Sigmoid colon (tissue), 7 donors: ENCODE results near the gene SPSB1. TPM values are rescaled to one million over a fixed set of nuclear protein-coding genes. Genes with fewer than 3 reads are reported as not detected.

Experiments used
- DNase-seq: peaks from one replicate; pipeline ENCODE4 v3.0.0-alpha.2; 2019
- H3K27ac ChIP-seq, 4 donors: fragments of 200-600 bp; sonication (generic); one replicate each; pipeline ENCODE4 v1.5.1; 2016 to 2019; ENCODE audit warnings: mild to moderate bottlenecking in 1 of 4
- H3K27me3 ChIP-seq, 3 donors: fragments of 200-600 bp; sonication (generic); one replicate each; pipeline ENCODE4 v1.5.1; 2019; ENCODE audit warnings: mild to moderate bottlenecking in 1 of 3
- H3K36me3 ChIP-seq, 4 donors: fragments of 200-600 bp; sonication (generic); one replicate each; pipeline ENCODE4 v1.5.1; 2016 to 2019
- H3K4me1 ChIP-seq, 4 donors: fragments of 200-600 bp; sonication (generic); one replicate each; pipeline ENCODE4 v1.5.1; 2017 to 2019
- H3K4me3 ChIP-seq, 4 donors: fragments of 200-600 bp; sonication (generic); one replicate each; pipeline ENCODE4 v1.5.1; 2017 to 2019; ENCODE audit warnings: mild to moderate bottlenecking in 2 of 4, moderate library complexity in 1 of 4
- H3K9me3 ChIP-seq, 4 donors: fragments of 200-600 bp in 3 of 4; sonication (generic) in 3 of 4; one replicate each; pipeline versions ENCODE4 v1.5.1 to v1.6.1; 2013 to 2019
- EP300 ChIP-seq, 4 donors: sonication (generic); formaldehyde crosslinking; IDR thresholded peaks; one replicate each; pipeline ENCODE4 v1.6.1; 2017; ENCODE audit warnings: antibody characterized with exemption in 4 of 4
- POLR2A ChIP-seq, 2 donors: fragments of 450-650 bp; IDR thresholded peaks; one replicate each; pipeline ENCODE4 v1.6.1; 2016; ENCODE audit warnings: antibody characterized with exemption in 2 of 2, mild to moderate bottlenecking in 2 of 2, moderate library complexity in 2 of 2
- POLR2AphosphoS5 ChIP-seq, 4 donors: sonication (generic); formaldehyde crosslinking; IDR thresholded peaks; one replicate each; pipeline ENCODE4 v1.6.1; 2017; ENCODE audit warnings: antibody characterized with exemption in 4 of 4
- WGBS, 2 donors: extraction: QIAGEN DNeasy Blood & Tissue Kit; methylation state at CpG; one replicate each; pipeline ENCODE4 v1.1.7; 2013; 5-methylcytosine and 5-hydroxymethylcytosine counted together
- intact Hi-C: fragments of 100-400 bp; cut with DNase I; formaldehyde crosslinking; loops from one replicate; pipeline ENCODE4 v1.15.1; 2023
- polyA plus RNA-seq, 3 donors: library from polyadenylated mRNA; stranded (reverse); fragments of 200-250 nt; gene quantifications; one replicate each; pipeline ENCODE4 v1.2.3, GENCODE V29; 2013
- total RNA-seq, 4 donors: library from RNA; depleted of rRNA; stranded (reverse); fragments of >200 nt; gene quantifications; one replicate each; pipeline ENCODE4 v1.1.0, GENCODE V29; 2016
- TF ChIP-seq, protein P1 (sequence below), 4 experiments: fragments of 450-650 bp in 3 of 4; fragments of 200-600 bp in 1 of 4; IDR thresholded peaks; one replicate each; pipeline ENCODE4 v1.5.1; 2016 to 2019; ENCODE audit warnings: antibody characterized with exemption in 4 of 4, mild to moderate bottlenecking in 3 of 4, moderate library complexity in 2 of 4
- donor health status: healthy with polysubstance abuse.
- donor health status: Bipolar disorder and iron deficiency.
- donor health status: healthy.

SPSB1 gene
- total and polyA plus RNA-seq, 7 donors = 17.4 to 34.3 (median 26.4) TPM

DNA sequence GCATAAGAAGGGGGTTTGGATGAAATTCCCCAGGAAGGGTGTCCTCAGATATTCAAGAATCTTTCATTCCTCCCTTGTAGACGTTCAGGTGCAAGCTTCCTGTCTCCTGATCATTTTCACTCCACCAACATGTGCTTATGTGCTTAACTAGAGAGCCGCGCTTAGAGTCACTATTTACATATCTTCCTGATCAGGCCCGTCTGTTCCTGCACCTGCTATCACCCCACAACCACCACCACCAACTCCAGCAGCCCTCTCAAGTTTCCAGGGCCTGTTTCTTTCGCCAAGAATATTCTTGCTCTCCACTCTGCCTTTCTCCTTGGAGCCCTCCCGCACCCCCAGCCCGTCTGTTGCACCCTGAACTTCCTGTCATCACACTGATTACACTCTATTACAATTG, 113.4 kb downstream of the SPSB1 start:
- 44 to 57% methylated on average over 7 of the region's 7 CpGs for WGBS, 2 donors
- TF ChIP-seq, protein P1, sequence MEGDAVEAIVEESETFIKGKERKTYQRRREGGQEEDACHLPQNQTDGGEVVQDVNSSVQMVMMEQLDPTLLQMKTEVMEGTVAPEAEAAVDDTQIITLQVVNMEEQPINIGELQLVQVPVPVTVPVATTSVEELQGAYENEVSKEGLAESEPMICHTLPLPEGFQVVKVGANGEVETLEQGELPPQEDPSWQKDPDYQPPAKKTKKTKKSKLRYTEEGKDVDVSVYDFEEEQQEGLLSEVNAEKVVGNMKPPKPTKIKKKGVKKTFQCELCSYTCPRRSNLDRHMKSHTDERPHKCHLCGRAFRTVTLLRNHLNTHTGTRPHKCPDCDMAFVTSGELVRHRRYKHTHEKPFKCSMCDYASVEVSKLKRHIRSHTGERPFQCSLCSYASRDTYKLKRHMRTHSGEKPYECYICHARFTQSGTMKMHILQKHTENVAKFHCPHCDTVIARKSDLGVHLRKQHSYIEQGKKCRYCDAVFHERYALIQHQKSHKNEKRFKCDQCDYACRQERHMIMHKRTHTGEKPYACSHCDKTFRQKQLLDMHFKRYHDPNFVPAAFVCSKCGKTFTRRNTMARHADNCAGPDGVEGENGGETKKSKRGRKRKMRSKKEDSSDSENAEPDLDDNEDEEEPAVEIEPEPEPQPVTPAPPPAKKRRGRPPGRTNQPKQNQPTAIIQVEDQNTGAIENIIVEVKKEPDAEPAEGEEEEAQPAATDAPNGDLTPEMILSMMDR (IDR thresholded peaks at IDR 0.05) = no peak
- TF ChIP-seq EP300 (IDR thresholded peaks at IDR 0.05) = no peak
- TF ChIP-seq POLR2AphosphoS5 (IDR thresholded peaks at IDR 0.05) = no peak
- no peak for TF ChIP-seq POLR2A (IDR thresholded peaks at IDR 0.05)
- Histone ChIP-seq H3K4me3 (no peak overlapping the region), H3K9me3 (no peaks in the 10 kb centered on the region), H3K27ac (no peak overlapping the region), H3K27me3 (no peaks in the 10 kb centered on the region), H3K36me3 (no peaks in the 10 kb centered on the region), H3K4me1 (peaks cover 0 to under 1% (median 0%) of the 10 kb centered on the region in 4 donors)
- DNase-seq = no peak
- intact Hi-C loops = loop anchor here (10.0 kb wide), 1 partner anchor 501 kb away; no protein-coding TSS in a partner anchor

DNA sequence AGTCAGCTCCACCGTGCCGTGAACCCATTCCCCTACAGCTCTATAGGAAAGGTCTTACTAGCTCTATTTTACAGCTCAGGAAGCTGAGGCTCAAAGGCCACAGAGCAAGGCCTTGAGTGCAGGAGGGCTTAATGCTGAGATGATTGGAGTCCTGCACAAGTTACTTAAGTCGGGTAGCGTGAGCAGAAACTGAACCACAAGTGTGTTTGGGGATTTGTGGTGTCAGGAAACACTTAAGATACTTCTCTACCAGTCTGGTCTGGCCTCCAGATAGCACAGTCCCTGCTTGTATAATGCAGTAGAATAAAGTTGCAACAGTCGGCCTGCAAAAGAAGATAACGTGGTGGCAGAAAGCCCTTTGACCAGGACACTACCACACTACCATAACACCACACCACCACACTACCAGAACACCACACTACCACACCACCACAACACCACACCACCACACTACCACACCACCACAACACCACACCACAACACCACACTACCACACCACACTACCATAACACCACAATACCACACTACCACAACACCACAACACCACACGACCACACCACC, 118.1 kb downstream of the SPSB1 start:
- Histone ChIP-seq H3K27ac (no peak overlapping the region), H3K4me1 (peaks cover 0 to 33% (median 26%) of the 10 kb centered on the region in 4 donors), H3K27me3 (no peaks in the 10 kb centered on the region), H3K9me3 (no peaks in the 10 kb centered on the region), H3K4me3 (no peak overlapping the region), H3K36me3 (no peaks in the 10 kb centered on the region)
- DNase-seq = no peak
- intact Hi-C loops = no loop called here
- TF ChIP-seq POLR2AphosphoS5 (IDR thresholded peaks at IDR 0.05) = no peak
- TF ChIP-seq, protein P1 (IDR thresholded peaks at IDR 0.05) = no peak
- 46 to 61% methylated on average over 7 of the region's 7 CpGs for WGBS, 2 donors

DNA sequence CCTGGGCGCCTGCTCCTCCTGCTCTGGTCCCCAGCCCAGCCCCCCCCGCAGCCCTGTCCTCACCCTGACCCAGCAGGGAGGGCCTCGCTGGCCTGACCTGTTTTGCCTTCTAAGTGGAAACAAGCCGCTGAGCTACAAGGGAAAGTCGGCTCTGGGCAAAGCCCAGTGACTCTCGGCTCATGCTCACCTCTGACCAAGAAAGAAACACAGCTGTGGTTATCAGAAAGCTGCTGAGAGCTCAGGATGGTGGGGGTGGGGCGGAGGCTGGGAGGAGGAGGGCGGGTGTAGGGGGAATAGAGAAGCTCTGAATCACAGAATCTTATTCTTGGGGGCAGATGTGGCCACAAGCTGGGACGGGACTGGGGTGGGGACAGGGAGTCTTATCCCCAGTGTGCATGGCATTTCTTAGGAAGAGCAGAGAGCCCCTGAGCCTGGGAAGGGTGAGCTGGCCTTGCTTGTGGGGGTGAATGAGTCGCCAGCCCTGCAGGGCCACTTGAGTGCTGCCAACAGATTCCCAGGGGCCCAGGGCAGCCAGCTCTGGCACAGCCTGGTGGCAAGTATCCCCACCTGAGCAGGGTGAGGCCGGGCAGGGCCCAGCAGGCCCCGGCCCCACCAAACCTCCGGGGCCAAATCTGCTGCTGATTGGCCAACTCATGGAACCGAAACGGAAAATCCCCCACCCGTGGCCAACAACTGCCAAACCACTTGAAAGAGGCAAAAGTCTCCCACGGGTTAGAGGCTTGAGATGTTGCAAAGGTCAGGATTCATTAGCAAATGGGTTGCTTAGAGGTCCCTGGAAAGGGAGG, 120.6 kb downstream of the SPSB1 start:
- Histone ChIP-seq H3K27ac (peak overlapping the region; percentile 83 to 95 (median 87)), H3K4me1 (peaks cover 0 to 33% (median 26%) of the 10 kb centered on the region in 4 donors), H3K27me3 (no peaks in the 10 kb centered on the region), H3K4me3 (no peak overlapping the region), H3K36me3 (no peaks in the 10 kb centered on the region), H3K9me3 (no peaks in the 10 kb centered on the region)
- DNase-seq = peak; percentile 89
- WGBS, 2 donors = 18 to 20% methylated on average over 17 of the region's 17 CpGs
- TF ChIP-seq POLR2AphosphoS5 (IDR thresholded peaks at IDR 0.05) = peak in 3 of 4 donors; percentile 21 to 38 (median 31)
- no peak for TF ChIP-seq EP300 (IDR thresholded peaks at IDR 0.05)
- intact Hi-C loops = no loop called here

DNA sequence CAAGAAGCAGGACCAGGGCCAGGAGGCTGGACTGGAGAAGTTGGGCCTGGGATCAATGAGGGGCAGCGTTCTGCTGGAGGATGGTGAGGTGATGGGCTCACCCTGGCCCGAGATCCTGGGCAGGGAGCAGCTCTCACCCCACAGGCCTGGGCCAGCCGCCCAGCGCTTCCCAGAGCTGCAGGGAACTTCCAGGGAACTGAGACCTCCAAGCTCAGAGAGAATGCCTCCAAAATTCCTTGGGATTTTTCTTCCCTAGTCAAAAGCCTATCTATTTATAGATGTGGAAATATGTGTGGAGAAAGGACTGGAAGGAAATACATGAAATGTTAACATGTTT, 121.2 kb downstream of the SPSB1 start:
- Histone ChIP-seq H3K27me3 (no peaks in the 10 kb centered on the region), H3K27ac (peak overlapping the region; percentile 83 to 95 (median 87)), H3K36me3 (no peaks in the 10 kb centered on the region), H3K9me3 (no peaks in the 10 kb centered on the region), H3K4me1 (peaks cover 0 to 33% (median 26%) of the 10 kb centered on the region in 4 donors), H3K4me3 (no peak overlapping the region)
- intact Hi-C loops = no loop called here
- TF ChIP-seq POLR2AphosphoS5 (IDR thresholded peaks at IDR 0.05) (peak in 1 of 4 donors; percentile 47), POLR2A (IDR thresholded peaks at IDR 0.05) (no peak)
- TF ChIP-seq, protein P1 (IDR thresholded peaks at IDR 0.05) = no peak
- no peak for DNase-seq
- 68 to 74% methylated on average over 4 of the region's 4 CpGs for WGBS, 2 donors

DNA sequence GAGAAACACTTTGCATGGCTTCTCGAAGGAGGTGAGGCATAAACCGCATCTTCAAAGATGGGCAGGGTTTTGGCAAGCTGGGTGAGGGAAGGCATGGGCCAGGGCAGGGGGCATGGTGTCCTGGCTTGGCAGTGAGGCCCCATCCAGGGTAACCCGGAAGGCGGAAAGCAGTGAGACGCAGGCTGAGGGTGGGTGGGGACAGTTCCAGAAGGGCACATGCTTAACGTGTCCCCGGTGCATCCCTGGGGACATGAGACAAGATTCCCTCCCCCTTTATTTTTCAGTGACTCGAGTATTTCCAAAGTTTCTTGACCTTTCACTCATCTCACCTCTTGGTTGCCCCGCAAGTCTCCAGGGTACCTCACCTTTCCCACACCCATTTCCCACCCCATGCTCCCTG, 123.8 kb downstream of the SPSB1 start:
- no peak for TF ChIP-seq POLR2AphosphoS5 (IDR thresholded peaks at IDR 0.05)
- TF ChIP-seq, protein P1 (IDR thresholded peaks at IDR 0.05) = no peak
- no peaks in the 10 kb centered on the region for H3K36me3 ChIP-seq
- no peak for DNase-seq
- H3K27ac ChIP-seq = no peak overlapping the region
- peaks cover 0 to 33% (median 26%) of the 10 kb centered on the region in 4 donors for H3K4me1 ChIP-seq
- 86 to 90% methylated on average over 9 of the region's 9 CpGs for WGBS, 2 donors
- H3K27me3 ChIP-seq = no peaks in the 10 kb centered on the region
- H3K9me3 ChIP-seq = no peaks in the 10 kb centered on the region
- no peak overlapping the region for H3K4me3 ChIP-seq
- intact Hi-C loops = no loop called here
